GM21576 (cell line): Measurements from ENCODE around the gene LMBR1.
"Not testable (repeated sequence)": the region's sequence is repeated elsewhere in the genome, so short reads cannot be mapped to it uniquely, and the experiment has no call there.

Experiments
- ATAC-seq: cut with Tn5 transposase; IDR thresholded peaks from one replicate; pipeline ENCODE4 v1.9.1; 2021; ENCODE audit warnings: mild to moderate bottlenecking, moderate library complexity; ENCODE audit not compliant: unreplicated experiment

The LMBR1 gene, protein sequence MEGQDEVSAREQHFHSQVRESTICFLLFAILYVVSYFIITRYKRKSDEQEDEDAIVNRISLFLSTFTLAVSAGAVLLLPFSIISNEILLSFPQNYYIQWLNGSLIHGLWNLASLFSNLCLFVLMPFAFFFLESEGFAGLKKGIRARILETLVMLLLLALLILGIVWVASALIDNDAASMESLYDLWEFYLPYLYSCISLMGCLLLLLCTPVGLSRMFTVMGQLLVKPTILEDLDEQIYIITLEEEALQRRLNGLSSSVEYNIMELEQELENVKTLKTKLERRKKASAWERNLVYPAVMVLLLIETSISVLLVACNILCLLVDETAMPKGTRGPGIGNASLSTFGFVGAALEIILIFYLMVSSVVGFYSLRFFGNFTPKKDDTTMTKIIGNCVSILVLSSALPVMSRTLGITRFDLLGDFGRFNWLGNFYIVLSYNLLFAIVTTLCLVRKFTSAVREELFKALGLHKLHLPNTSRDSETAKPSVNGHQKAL

DNA sequence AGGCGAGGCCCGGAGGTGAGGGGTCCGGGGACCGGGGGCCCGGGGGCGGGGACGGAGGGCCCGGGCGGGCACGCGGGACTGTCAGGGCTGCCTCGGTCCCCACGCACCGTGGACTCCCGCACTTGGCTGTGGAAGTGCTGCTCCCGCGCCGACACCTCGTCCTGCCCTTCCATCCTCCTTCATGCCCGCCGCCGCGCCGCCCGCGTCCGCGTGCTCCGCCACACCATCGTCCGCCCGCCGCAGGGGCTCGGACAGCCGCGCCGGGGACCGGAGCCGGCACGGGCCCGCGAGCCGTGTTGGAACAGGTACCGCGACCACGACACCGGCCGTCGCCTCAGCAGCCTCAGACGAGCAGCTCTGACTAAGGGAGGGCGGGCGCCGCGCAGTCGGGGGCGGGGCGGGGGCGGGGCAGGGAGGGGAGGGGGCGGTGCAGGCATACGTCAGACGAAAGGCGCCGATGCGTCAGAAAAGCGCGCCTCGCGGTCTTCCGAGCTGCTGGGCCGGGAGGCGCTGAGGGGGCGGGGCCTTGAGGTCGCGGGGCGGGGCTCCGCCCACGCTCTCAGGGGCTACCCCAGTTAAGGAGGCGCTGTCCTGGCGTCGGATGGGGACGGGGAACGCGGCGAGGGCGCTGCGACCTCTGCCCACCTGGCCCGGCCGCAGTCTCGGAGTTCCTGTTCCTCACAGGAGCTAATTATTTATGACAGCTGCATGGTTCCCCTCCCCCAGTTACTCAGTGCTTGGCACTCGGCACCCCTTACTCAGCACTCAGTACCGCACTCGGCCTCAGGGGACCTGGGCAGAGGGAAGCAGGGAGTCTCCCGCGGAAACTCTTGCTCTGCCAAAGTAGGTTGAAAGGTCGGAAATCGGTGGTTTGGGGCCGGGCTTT is at the start of gene LMBR1:
Gene LMBR1, minus strand, starts transcription at position 363 of the 886 bp plus-strand sequence. Its CDS starts 190 bp downstream, at position 173.
- ATAC-seq, result peak; percentile 75

DNA sequence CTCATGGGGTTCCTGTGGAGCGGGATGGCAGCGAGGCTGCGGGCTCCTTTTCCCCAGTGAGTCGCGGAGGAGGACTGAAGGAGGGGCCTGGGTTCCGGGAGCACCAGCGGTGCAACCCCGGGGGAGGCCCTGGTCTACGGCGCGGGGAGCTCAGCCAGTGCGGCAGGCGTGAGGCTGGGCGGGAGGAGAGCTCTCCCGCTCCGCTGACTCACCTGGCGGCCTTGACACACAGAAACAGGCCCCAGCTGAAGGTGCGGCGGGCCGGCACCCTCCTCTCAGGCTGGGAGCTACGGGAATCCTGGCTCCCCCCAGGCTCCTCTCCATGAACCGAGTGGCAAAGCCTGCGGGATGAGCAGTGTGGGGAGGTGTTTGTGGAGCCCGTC is 49.7 kb upstream of the LMBR1 start:
- no peak for ATAC-seq

DNA sequence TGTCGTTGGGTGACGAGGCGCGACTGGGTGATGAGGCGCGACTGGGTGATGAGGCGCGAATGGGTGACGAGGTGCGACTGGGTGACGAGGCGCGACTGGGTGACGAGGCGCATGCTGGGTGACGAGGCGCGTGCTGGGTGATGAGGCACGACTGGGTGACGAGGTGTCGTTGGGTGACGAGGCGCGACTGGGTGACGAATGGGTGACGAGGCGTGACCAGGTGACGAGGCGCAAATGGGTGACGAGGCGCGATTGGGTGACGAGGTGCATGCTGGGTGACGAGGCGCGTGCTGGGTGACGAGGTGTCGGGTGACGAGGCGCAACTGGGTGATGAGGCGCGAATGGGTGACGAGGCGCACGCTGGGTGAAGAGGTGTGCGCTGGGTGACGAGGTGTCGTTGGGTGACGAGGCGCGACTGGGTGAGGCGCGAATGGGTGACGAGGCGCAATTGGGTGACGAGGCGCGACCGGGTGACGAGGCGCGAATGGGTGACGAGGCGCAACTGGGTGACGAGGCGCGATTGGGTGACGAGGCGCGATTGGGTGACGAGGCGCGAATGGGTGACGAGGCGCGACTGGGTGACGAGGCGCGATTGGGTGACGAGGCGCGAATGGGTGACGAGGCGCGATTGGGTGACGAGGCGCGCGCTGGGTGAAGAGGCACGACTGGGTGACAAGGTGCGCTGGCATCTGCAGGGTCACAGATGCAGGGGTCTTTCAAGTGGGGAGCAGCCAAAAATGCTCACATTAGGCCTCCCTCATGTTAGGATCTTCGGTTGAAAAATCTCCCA is 48.6 kb upstream of the LMBR1 start:
- ATAC-seq, result no peak

- ATAC-seq, result no peak
Measured at GRCh38 chr7:156940421-156941122, 47.6 kb upstream of the LMBR1 start.

GRCh38 chr7:156936766-156937165 is 43.8 kb upstream of the LMBR1 start:
- ATAC-seq, result not testable (repeated sequence)

DNA sequence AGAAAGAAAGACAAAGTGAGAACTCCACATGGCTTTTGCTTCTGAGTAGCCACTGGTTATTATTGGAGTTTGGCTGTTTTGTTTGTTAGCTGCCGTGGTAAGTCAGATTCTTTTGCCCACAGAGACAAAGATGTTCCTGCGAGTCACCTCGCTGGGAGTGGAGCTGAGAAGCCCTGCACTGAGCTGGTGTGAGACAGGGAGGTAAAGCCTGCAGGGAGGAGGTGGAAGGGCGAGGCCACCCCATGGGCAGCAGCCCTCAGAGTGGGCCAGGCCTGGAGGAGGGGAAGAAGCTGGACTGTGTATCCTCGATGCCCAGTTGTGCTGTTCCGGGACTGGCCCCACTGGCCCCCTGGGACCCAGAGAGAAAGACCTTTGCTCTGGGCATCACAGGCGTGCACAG is 42.3 kb upstream of the LMBR1 start:
- no peak for ATAC-seq

- no peak for ATAC-seq
Measured at GRCh38 chr7:156932006-156932405, 39.0 kb upstream of the LMBR1 start.

GRCh38 chr7:156929789-156930539 is 37.0 kb upstream of the LMBR1 start:
- no peak for ATAC-seq

DNA sequence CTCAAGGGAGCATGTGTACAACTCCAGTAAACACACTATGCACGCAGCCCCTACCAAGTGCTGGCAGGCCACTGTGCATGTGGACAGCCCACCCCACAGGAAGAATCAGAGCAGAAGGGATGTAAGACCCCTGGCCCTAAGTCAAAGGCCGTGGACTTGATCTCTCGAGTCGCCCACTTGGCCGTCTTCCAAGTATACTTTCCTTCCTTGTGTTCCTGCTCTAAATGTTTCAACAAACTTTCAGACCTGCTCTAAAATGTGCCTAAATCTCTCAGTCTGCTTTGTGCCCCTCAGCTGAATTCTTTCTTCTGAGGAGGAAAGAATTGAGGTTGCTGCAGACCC is 35.4 kb upstream of the LMBR1 start:
- no peak for ATAC-seq

DNA sequence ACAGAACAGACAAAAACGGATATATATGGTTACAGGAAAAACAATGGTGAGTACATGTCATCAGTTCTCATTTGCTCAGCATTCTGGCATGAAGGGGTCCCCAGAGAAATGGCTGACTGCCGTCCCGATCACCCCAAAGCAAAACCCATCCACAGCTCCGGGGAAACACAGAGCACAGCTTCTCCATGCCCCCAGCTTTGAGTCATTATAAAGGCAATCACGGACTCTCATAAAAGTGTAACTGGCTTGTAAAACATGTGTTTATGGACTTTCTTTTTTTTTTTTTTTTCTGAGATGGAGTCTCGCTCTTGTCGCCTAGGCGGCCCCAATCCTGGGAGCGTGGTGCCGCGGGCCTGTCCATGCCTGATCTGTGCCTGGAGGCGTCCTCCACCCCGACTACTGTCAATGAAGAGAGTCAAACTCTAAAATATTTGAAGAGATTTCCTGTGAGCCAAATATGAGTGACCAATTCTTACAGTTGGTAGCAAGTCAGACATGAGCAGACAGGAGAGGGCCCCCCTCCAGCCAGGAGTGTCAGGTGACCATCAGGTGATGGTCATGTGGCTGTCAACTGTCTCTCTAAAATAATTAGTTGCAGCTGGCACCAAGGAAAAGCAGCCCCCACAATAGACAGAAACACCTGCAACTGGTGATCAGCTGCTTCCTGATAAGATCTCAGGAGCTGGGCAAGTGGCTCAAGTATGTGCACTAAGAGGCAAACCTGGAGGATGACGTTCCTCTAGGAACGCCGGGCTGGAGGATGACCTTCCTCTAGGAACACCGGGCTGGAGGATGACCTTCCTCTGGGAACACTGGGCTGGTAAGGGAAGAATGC is 34.8 kb upstream of the LMBR1 start:
- ATAC-seq, result no peak

DNA sequence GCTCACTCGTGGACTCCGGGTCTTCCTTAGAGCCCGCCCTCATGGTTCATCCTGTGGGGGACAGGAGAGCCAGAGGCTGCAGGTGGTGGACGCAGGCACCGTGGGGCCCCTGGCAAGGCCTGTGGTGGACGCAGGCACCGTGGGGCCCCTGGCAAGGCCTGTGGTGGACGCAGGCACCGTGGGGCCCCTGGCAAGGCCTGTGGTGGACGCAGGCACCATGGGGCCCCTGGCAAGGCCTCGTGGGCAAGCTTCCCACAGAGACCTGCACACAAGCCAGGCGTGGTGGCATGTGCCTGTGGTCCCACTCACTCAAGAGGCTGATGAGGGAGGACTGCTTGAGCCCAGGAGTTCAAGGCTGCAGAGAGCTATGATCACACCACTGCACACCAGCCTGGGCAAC is 32.8 kb upstream of the LMBR1 start:
- not testable (repeated sequence) for ATAC-seq

- ATAC-seq, result not testable (repeated sequence)
Measured at GRCh38 chr7:156922304-156922703, 29.3 kb upstream of the LMBR1 start.

DNA sequence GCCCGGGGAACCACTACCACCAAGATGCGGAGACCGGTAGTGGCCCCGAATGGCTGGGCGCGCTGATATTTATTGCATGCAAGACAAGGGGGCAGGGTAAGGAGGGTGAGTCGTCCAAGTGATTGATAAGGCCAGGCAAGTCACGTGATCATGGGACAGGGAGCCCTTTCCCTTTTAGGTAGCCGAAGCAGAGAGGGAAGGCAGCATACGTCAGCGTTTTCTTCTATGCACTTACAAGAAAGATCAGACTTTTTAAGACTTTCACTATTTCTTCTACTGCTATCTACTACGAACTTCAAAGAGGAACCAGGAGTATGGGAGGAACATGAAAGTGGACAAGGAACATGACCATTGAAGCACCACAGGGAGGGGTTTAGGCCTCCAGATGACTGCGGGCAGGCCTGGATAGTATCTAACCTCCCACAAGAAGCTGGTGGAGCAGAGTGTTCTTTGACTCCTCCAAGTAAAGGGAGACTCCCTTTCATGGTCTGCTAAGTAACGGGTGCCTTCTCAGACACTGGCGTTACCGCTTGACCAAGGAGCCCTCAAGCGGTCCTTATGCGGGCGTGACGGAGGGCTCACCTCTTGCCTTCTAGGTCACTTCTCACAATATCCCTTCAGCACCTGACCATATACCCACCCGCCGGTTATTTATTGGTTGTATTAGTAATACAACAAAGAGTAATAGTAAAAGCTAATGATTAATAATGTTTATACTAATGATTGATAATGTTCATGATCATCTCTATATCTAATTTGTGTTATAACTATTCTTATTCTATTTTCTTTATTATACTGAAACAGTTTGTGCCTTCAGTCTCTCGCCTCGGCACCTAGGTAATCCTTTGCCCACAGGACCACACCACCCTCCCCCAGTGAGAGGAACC is 27.7 kb upstream of the LMBR1 start:
- not testable (repeated sequence) for ATAC-seq

- ATAC-seq, result no peak
Measured at GRCh38 chr7:156920076-156920475, 27.1 kb upstream of the LMBR1 start.

DNA sequence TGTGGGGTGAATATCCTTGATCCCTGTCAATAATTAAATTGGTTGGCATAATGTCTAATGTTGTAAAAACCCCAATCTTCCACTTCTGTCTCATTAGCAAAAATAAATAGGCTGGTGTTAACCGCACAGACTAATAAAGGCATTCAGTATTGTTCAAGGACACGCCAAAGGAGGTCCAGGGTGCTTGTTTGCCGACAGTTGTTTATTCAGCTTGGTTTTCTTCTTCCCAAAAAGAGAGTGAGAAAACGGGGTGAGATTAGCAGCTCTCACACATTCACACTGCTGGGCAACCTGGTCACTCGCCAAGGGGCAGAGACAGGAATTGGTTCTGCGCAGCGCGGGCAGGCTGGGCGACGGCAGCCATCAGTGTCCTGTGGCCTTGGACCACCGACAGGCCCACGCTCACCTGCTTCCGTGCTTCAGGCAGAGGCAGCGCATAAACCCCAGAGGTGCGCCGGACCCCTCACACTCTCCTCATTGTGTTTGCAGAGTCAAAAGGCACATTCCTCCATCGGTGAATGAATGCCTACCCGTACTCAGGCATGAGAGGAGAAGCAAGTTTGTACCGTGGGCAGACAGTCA is 26.2 kb upstream of the LMBR1 start:
- no peak for ATAC-seq

- ATAC-seq, result no peak
Measured at GRCh38 chr7:156918635-156919034, 25.7 kb upstream of the LMBR1 start.

GRCh38 chr7:156909574-156910252 is 16.7 kb upstream of the LMBR1 start:
- not testable (repeated sequence) for ATAC-seq
